WERI-Rb-1 (cell line): Measurements from ENCODE around the gene ZC3H15.

ENCODE experiments used
- DNase-seq: peaks from one replicate; pipeline ENCODE4 v3.0.0-alpha.2; 2020
- H3K27ac ChIP-seq: fragments of 250-450 bp; sonication (Bioruptor Pico); 2 replicates; pipeline ENCODE4 v1.5.1; 2020; ENCODE audit warnings: mild to moderate bottlenecking, moderate library complexity
- H3K27me3 ChIP-seq: fragments of 250-450 bp; sonication (Bioruptor Pico); 2 replicates; pipeline ENCODE4 v1.5.1; 2021; ENCODE audit warnings: mild to moderate bottlenecking, low read depth, moderate library complexity; ENCODE audit not compliant: insufficient read depth, severe bottlenecking
- H3K36me3 ChIP-seq: fragments of 250-450 bp; sonication (Bioruptor Pico); 2 replicates; pipeline ENCODE4 v1.5.1; 2020; ENCODE audit warnings: mild to moderate bottlenecking, moderate library complexity
- H3K4me3 ChIP-seq: 2 replicates; pipeline ENCODE4 v1.5.1; 2011; ENCODE audit warnings: low read depth, mild to moderate bottlenecking, control low read depth, low read length
- H3K9me3 ChIP-seq: fragments of 250-450 bp; sonication (Bioruptor Pico); 2 replicates; pipeline ENCODE4 v1.5.1; 2021; ENCODE audit warnings: mild to moderate bottlenecking, moderate library complexity; ENCODE audit not compliant: severe bottlenecking
- TF ChIP-seq, protein P1 (sequence below): IDR thresholded peaks from 2 replicates; pipeline ENCODE4 v1.5.1; 2011; ENCODE audit warnings: low read depth, mild to moderate bottlenecking, control low read depth, inconsistent platforms, low read length

The ZC3H15 gene

DNA sequence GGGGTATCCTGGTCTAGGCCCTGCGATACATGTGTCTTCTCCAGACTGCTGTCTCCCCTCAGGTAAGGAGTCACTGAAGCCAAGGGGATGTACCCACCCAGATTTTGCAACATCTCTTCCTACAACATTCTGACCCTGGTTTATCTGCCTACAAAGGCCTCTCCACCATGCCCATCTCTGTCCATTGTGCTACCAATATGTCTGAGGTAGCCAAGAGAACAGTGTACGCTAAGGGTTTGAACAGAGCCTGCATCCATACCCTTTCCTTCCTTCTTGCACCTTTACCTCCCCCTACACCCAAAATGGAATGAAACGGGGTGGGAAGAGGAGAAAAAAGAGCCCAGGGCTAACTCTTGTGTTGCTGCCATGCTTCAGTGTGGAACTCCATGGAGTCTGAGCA lies 11.9 kb downstream of the ZC3H15 start:
- TF ChIP-seq, protein P1, sequence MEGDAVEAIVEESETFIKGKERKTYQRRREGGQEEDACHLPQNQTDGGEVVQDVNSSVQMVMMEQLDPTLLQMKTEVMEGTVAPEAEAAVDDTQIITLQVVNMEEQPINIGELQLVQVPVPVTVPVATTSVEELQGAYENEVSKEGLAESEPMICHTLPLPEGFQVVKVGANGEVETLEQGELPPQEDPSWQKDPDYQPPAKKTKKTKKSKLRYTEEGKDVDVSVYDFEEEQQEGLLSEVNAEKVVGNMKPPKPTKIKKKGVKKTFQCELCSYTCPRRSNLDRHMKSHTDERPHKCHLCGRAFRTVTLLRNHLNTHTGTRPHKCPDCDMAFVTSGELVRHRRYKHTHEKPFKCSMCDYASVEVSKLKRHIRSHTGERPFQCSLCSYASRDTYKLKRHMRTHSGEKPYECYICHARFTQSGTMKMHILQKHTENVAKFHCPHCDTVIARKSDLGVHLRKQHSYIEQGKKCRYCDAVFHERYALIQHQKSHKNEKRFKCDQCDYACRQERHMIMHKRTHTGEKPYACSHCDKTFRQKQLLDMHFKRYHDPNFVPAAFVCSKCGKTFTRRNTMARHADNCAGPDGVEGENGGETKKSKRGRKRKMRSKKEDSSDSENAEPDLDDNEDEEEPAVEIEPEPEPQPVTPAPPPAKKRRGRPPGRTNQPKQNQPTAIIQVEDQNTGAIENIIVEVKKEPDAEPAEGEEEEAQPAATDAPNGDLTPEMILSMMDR = no peak

GRCh38 chr2:186498834-186499233 lies 12.8 kb downstream of the ZC3H15 start:
- no peaks in the 10 kb centered on the region for H3K9me3 ChIP-seq
- TF ChIP-seq, protein P1 = no peak
- H3K4me3 ChIP-seq = no peak overlapping the region
- H3K27ac ChIP-seq = no peak overlapping the region
- H3K27me3 ChIP-seq = no peaks in the 10 kb centered on the region
- H3K36me3 ChIP-seq = peaks cover 54% of the 10 kb centered on the region
- DNase-seq = no peak

More for the DNA sequence above, 11.9 kb downstream of the ZC3H15 start:
- no peak overlapping the region for H3K4me3 ChIP-seq
- H3K27me3 ChIP-seq = no peaks in the 10 kb centered on the region
- peaks cover 51% of the 10 kb centered on the region for H3K36me3 ChIP-seq
- no peak for DNase-seq
- H3K27ac ChIP-seq = no peak overlapping the region
- no peaks in the 10 kb centered on the region for H3K9me3 ChIP-seq

GRCh38 chr2:186503827-186504606 lies 18.0 kb downstream of the ZC3H15 start:
- TF ChIP-seq, protein P1 = no peak
- Histone ChIP-seq H3K4me3 (no peak overlapping the region), H3K36me3 (peaks cover 69% of the 10 kb centered on the region), H3K9me3 (no peaks in the 10 kb centered on the region), H3K27me3 (no peaks in the 10 kb centered on the region), H3K27ac (no peak overlapping the region)
- no peak for DNase-seq

DNA sequence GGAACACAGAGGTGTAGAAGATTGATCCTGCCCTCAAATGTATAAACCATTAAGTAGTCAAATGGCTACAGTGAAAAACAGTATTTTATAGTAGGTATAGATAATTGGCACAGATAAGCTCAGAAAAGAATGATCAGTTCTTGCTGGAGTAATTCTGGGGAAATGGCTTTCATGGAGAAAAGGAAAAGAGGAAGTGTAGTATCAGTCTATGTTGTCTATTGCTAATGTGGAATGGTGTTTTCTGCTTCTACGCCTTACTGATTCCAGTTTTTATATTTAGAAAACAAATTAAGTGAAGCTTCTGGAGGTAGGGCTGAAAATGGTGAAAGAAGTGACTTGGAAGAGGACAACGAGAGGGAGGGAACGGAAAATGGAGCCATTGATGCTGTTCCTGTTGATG lies 22.2 kb downstream of the ZC3H15 start:
- TF ChIP-seq, protein P1 = no peak
- H3K36me3 ChIP-seq = peaks cover 79% of the 10 kb centered on the region

GRCh38 chr2:186515376-186515775 lies 29.3 kb downstream of the ZC3H15 start:
- no peak for DNase-seq
- Histone ChIP-seq H3K4me3 (no peak overlapping the region), H3K9me3 (no peaks in the 10 kb centered on the region), H3K27me3 (no peaks in the 10 kb centered on the region), H3K27ac (no peak overlapping the region), H3K36me3 (peaks cover 21% of the 10 kb centered on the region)
- TF ChIP-seq, protein P1 = no peak

More for the DNA sequence above, 22.2 kb downstream of the ZC3H15 start:
- no peak overlapping the region for H3K27ac ChIP-seq
- H3K9me3 ChIP-seq = no peaks in the 10 kb centered on the region
- no peaks in the 10 kb centered on the region for H3K27me3 ChIP-seq
- no peak for DNase-seq
- H3K4me3 ChIP-seq = no peak overlapping the region

DNA sequence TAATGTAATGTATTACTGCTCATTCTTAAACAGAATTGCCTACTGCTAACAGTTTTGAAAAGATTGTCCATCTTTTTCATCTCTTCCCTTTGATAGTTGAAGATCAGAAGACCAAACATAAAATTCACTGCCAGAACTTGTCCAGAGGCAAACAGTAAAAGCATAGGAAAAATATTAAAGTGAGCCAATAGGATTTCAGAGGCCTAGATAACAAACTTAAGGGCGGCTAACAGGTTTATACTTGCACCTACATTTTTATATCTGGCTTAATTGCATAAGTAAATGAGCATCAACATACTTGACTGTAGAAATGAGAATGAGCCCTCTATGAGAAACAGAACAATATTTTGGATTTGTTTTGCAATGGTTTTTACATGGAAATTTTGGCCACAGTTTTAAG lies 30.3 kb downstream of the ZC3H15 start:
- no peak for DNase-seq
- Histone ChIP-seq H3K9me3 (no peaks in the 10 kb centered on the region), H3K36me3 (peaks cover 11% of the 10 kb centered on the region), H3K27me3 (no peaks in the 10 kb centered on the region), H3K27ac (no peak overlapping the region), H3K4me3 (no peak overlapping the region)
- TF ChIP-seq, protein P1 = no peak
